WTC11 (cell line): ENCODE data around the gene DPP10. TPM values are rescaled to one million over a fixed set of nuclear protein-coding genes. Genes with fewer than 3 reads are reported as not detected.

Experiments
- ATAC-seq: fragments of 200-7000 bp; cut with Tn5 transposase; 2 replicates; pipeline ENCODE4 v1.10.0; 2021; ENCODE audit warnings: mild to moderate bottlenecking, moderate library complexity
- CTCF ChIA-PET: fragments of 300-600 bp; sonication (Branson Sonifier 250); formaldehyde crosslinking; loops from one replicate; lab custom pipeline; 2021; ENCODE audit warnings: antibody characterized with exemption; lab: Charles Lee
- POLR2A ChIA-PET: fragments of 350-600 bp; sonication (Branson Sonifier 250); formaldehyde crosslinking; loops from one replicate; lab custom pipeline; 2021; ENCODE audit warnings: antibody characterized with exemption; lab: Charles Lee
- DNase-seq: peaks from one replicate; pipeline ENCODE4 v3.0.0; 2021; ENCODE audit warnings: low spot score
- H3K27ac Mint-ChIP-seq: 2 replicates; pipeline ENCODE4 v1.8.0; 2021; ENCODE audit warnings: mixed read lengths
- H3K27me3 Mint-ChIP-seq: 2 replicates; pipeline ENCODE4 v1.8.0; 2021; ENCODE audit warnings: low read depth, mild to moderate bottlenecking, moderate library complexity, mixed read lengths
- H3K36me3 Mint-ChIP-seq: 2 replicates; pipeline ENCODE4 v1.8.0; 2021; ENCODE audit warnings: mixed read lengths
- H3K4me1 Mint-ChIP-seq: 2 replicates; pipeline ENCODE4 v1.8.0; 2022; ENCODE audit warnings: mixed read lengths
- H3K4me3 Mint-ChIP-seq: 2 replicates; pipeline ENCODE4 v1.8.0; 2021; ENCODE audit warnings: mild to moderate bottlenecking, moderate library complexity, mixed read lengths
- H3K9me3 Mint-ChIP-seq: 2 replicates; pipeline ENCODE4 v1.8.0; 2021; ENCODE audit warnings: mixed read lengths
- AFF4 ChIP-seq: sonication (generic); formaldehyde crosslinking; IDR thresholded peaks from 2 replicates; pipeline ENCODE4 v1.8.1; 2023; ENCODE audit warnings: mild to moderate bottlenecking, missing genetic modification reagents, borderline replicate concordance
- ATF2 ChIP-seq: sonication (generic); formaldehyde crosslinking; IDR thresholded peaks from 2 replicates; pipeline ENCODE4 v1.8.1; 2022; ENCODE audit warnings: low read depth, missing genetic modification reagents, borderline replicate concordance
- ATF3 ChIP-seq: sonication (generic); formaldehyde crosslinking; conservative IDR thresholded peaks from 2 replicates; pipeline ENCODE4 v1.8.1; 2022; ENCODE audit warnings: mild to moderate bottlenecking, missing genetic modification reagents
- E2F5 ChIP-seq: sonication (generic); formaldehyde crosslinking; IDR thresholded peaks from 2 replicates; pipeline ENCODE4 v1.8.1; 2022; ENCODE audit warnings: mild to moderate bottlenecking, moderate library complexity, missing genetic modification reagents
- ELF4 ChIP-seq: sonication (generic); formaldehyde crosslinking; IDR thresholded peaks from 2 replicates; pipeline ENCODE4 v1.8.1; 2022; ENCODE audit warnings: low read depth, mild to moderate bottlenecking, moderate library complexity, missing genetic modification reagents
- ERG ChIP-seq: fragments of 250-450 bp; sonication (Bioruptor Pico); IDR thresholded peaks from 2 replicates; pipeline ENCODE4 v1.8.0; 2021; ENCODE audit warnings: mild to moderate bottlenecking
- HMGA2 ChIP-seq: fragments of 250-450 bp; sonication (Bioruptor Pico); IDR thresholded peaks from 2 replicates; pipeline ENCODE4 v1.4.0; 2021; ENCODE audit warnings: mild to moderate bottlenecking, moderate library complexity
- NFE2L1 ChIP-seq: sonication (generic); formaldehyde crosslinking; IDR thresholded peaks from 2 replicates; pipeline ENCODE4 v1.8.1; 2023; ENCODE audit warnings: missing genetic modification reagents
- SMAD4 ChIP-seq: sonication (generic); formaldehyde crosslinking; IDR thresholded peaks from 2 replicates; pipeline ENCODE4 v1.8.0; 2022; ENCODE audit warnings: mild to moderate bottlenecking, missing genetic modification reagents
- SOX15 ChIP-seq: fragments of 250-450 bp; sonication (Bioruptor Pico); IDR thresholded peaks from 2 replicates; pipeline ENCODE4 v1.9.0; 2021; ENCODE audit warnings: mild to moderate bottlenecking
- SP1 ChIP-seq: sonication (generic); formaldehyde crosslinking; conservative IDR thresholded peaks from 2 replicates; pipeline ENCODE4 v1.8.1; 2022; ENCODE audit warnings: missing genetic modification reagents
- ZBTB21 ChIP-seq: sonication (generic); formaldehyde crosslinking; IDR thresholded peaks from 2 replicates; pipeline ENCODE4 v1.8.1; 2023; ENCODE audit warnings: mild to moderate bottlenecking, missing genetic modification reagents, borderline replicate concordance
- ZMAT4 ChIP-seq: fragments of 250-450 bp; sonication (Bioruptor Pico); IDR thresholded peaks from 2 replicates; pipeline ENCODE4 v1.9.0; 2021; ENCODE audit warnings: mild to moderate bottlenecking
- ZNF219 ChIP-seq: sonication (generic); formaldehyde crosslinking; IDR thresholded peaks from 2 replicates; pipeline ENCODE4 v1.8.0; 2023; ENCODE audit warnings: missing genetic modification reagents, mild to moderate bottlenecking, borderline replicate concordance
- ZNF232 ChIP-seq: sonication (generic); formaldehyde crosslinking; IDR thresholded peaks from 2 replicates; pipeline ENCODE4 v1.8.0; 2022; ENCODE audit warnings: mild to moderate bottlenecking, missing genetic modification reagents
- ZNF263 ChIP-seq: sonication (generic); formaldehyde crosslinking; IDR thresholded peaks from 2 replicates; pipeline ENCODE4 v1.8.1; 2022; ENCODE audit warnings: low read depth, mild to moderate bottlenecking, moderate library complexity, missing genetic modification reagents
- ZNF512 ChIP-seq: sonication (generic); formaldehyde crosslinking; IDR thresholded peaks from 2 replicates; pipeline ENCODE4 v1.8.1; 2022; ENCODE audit warnings: missing genetic modification reagents, borderline replicate concordance
- total RNA-seq: library from RNA; stranded (reverse); gene quantifications from 3 replicates; pipeline ENCODE4 v1.2.3, GENCODE V29; 2021
- TF ChIP-seq, protein P1 (sequence below): sonication (generic); formaldehyde crosslinking; IDR thresholded peaks from 2 replicates; pipeline ENCODE4 v1.8.1; 2023; ENCODE audit warnings: mild to moderate bottlenecking, missing genetic modification reagents
- TF ChIP-seq, protein P2 (sequence below): sonication (generic); formaldehyde crosslinking; IDR thresholded peaks from 2 replicates; pipeline ENCODE4 v1.8.1; 2023; ENCODE audit warnings: mild to moderate bottlenecking, missing genetic modification reagents

The DPP10 gene
- total RNA-seq, 1 experiment from 2014 or later, result 4.0 TPM

GRCh38 chr2:115219296-115219695 is 776.9 kb downstream of the DPP10 start:
- no peak for ATAC-seq
- no peak overlapping the region for H3K4me3 Mint-ChIP-seq
- H3K27ac Mint-ChIP-seq, result no peak overlapping the region
- peaks cover 7% of the 10 kb centered on the region for H3K4me1 Mint-ChIP-seq
- ChIA-PET POLR2A (no interaction called here), CTCF (no interaction called here)
- no peak for DNase-seq
- H3K36me3 Mint-ChIP-seq, result peaks cover 13% of the 10 kb centered on the region
- TF ChIP-seq ELF4 (CRISPR knock-in tag) (no peak), E2F5 (no peak), AFF4 (CRISPR knock-in tag) (no peak), ZMAT4 (CRISPR knock-in tag) (no peak), SMAD4 (CRISPR knock-in tag) (no peak), HMGA2 (CRISPR knock-in tag) (no peak), ATF3 (CRISPR knock-in tag) (no peak), ZBTB21 (CRISPR knock-in tag) (no peak), SOX15 (CRISPR knock-in tag) (no peak), ZNF263 (CRISPR knock-in tag) (no peak), SP1 (CRISPR knock-in tag) (no peak)
- TF ChIP-seq, protein P1, sequence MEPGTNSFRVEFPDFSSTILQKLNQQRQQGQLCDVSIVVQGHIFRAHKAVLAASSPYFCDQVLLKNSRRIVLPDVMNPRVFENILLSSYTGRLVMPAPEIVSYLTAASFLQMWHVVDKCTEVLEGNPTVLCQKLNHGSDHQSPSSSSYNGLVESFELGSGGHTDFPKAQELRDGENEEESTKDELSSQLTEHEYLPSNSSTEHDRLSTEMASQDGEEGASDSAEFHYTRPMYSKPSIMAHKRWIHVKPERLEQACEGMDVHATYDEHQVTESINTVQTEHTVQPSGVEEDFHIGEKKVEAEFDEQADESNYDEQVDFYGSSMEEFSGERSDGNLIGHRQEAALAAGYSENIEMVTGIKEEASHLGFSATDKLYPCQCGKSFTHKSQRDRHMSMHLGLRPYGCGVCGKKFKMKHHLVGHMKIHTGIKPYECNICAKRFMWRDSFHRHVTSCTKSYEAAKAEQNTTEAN (CRISPR knock-in tag), result no peak
- H3K27me3 Mint-ChIP-seq, result no peaks in the 10 kb centered on the region
- H3K9me3 Mint-ChIP-seq, result peaks cover 36% of the 10 kb centered on the region

GRCh38 chr2:115234186-115234585 is 791.7 kb downstream of the DPP10 start:
- peaks cover 9% of the 10 kb centered on the region; the same call in 1 of the 2 replicates for H3K4me1 Mint-ChIP-seq
- H3K27ac Mint-ChIP-seq, result no peak overlapping the region
- POLR2A ChIA-PET, result no interaction called here
- no peak for ATAC-seq
- H3K27me3 Mint-ChIP-seq, result no peaks in the 10 kb centered on the region
- 0 out of 2 replicates have a peak, but pooled peaks cover 3% of the 10 kb centered on the region for H3K36me3 Mint-ChIP-seq
- CTCF ChIA-PET, result no interaction called here
- no peak overlapping the region for H3K4me3 Mint-ChIP-seq
- H3K9me3 Mint-ChIP-seq, result peaks cover 21% of the 10 kb centered on the region
- DNase-seq, result no peak
- TF ChIP-seq NFE2L1 (CRISPR knock-in tag) (no peak), ATF2 (CRISPR knock-in tag) (no peak), ZNF219 (CRISPR knock-in tag) (no peak), ZBTB21 (CRISPR knock-in tag) (no peak), ZNF232 (no peak), ZNF512 (CRISPR knock-in tag) (no peak), ERG (CRISPR knock-in tag) (no peak)
- TF ChIP-seq, protein P2, sequence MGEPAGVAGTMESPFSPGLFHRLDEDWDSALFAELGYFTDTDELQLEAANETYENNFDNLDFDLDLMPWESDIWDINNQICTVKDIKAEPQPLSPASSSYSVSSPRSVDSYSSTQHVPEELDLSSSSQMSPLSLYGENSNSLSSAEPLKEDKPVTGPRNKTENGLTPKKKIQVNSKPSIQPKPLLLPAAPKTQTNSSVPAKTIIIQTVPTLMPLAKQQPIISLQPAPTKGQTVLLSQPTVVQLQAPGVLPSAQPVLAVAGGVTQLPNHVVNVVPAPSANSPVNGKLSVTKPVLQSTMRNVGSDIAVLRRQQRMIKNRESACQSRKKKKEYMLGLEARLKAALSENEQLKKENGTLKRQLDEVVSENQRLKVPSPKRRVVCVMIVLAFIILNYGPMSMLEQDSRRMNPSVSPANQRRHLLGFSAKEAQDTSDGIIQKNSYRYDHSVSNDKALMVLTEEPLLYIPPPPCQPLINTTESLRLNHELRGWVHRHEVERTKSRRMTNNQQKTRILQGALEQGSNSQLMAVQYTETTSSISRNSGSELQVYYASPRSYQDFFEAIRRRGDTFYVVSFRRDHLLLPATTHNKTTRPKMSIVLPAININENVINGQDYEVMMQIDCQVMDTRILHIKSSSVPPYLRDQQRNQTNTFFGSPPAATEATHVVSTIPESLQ, result no peak
